Measurements from ENCODE around the gene SLC17A9. TPM values are rescaled to one million over a fixed set of nuclear protein-coding genes. Genes with fewer than 3 reads are reported as not detected.

SLC17A9 gene
- total RNA-seq (1 to 10 TPM in 1 of 4 donors, under 1 TPM in 3; 0.32 to 1.0 (median 0.92) TPM), polyA plus RNA-seq (under 1 TPM; 0.59 to 0.88 (median 0.69) TPM)
- long read RNA-seq, donor 1 = 0 reads
- long read RNA-seq, donor 2, partial matches to known transcripts = 3 of 7 reads
- long read RNA-seq, donor 2, other reads (novel, unspliced or antisense) = 2 of 7 reads

- peak within 1 kb of the TSS; percentile 58 for H3K27ac ChIP-seq
- intact Hi-C loops (cut with DNase I) = no loop called here
- H3K36me3 ChIP-seq (ENCODE audit: insufficient read depth in 1 of 2, low read depth in 1 of 2) = peaks cover 0 to 35% of the 10 kb centered on the region in 2 donors
- H3K4me1 ChIP-seq = peaks cover 5% of the 10 kb centered on the region
- no peaks in the 10 kb centered on the region for H3K27me3 ChIP-seq (ENCODE audit: insufficient read depth in 3 of 3, low read length in 2 of 3)
- DNase-seq (peak; percentile 74 to 84), ATAC-seq (peak; percentile 61 to 80 (median 74))
- 7 to 12% (median 7%) methylated on average over 22 to 37 of the region's 37 CpGs for WGBS, 3 donors
- no peak for TF ChIP-seq CTCF (IDR thresholded peaks at IDR 0.05)
- H3K9me3 ChIP-seq = no peaks in the 10 kb centered on the region
- H3K4me3 ChIP-seq = peak within 1 kb of the TSS; percentile 58
These were observed at the start of gene SLC17A9 for GRCh38 chr20:62952373-62952967. Gene SLC17A9 (plus strand): TSS chr20:62952709. CDS start chr20:62952831, 122 bp downstream.

GRCh38 chr20:62902926-62903615 is 49.4 kb upstream of the SLC17A9 start:
- H3K4me3 ChIP-seq = no peak overlapping the region
- ATAC-seq (no peak), DNase-seq (no peak)
- no peaks in the 10 kb centered on the region for H3K9me3 ChIP-seq
- no peaks in the 10 kb centered on the region for H3K27me3 ChIP-seq (ENCODE audit: insufficient read depth in 3 of 3, low read length in 2 of 3)
- TF ChIP-seq CTCF (IDR thresholded peaks at IDR 0.05) = no peak
- intact Hi-C loops (cut with DNase I) = loop anchor here in 1 of 2 donors (5.0 kb wide), 1 partner anchor 34 kb away; the partner anchor contains the start of gene GID8
- WGBS, 3 donors = 79 to 85% (median 79%) methylated on average over 7 of the region's 7 CpGs
- H3K27ac ChIP-seq = no peak overlapping the region
- H3K36me3 ChIP-seq (ENCODE audit: insufficient read depth in 1 of 2, low read depth in 1 of 2) = peaks cover 6 to 67% of the 10 kb centered on the region in 2 donors
- peaks cover 14% of the 10 kb centered on the region for H3K4me1 ChIP-seq

- DNase-seq (no peak), ATAC-seq (no peak)
- Histone ChIP-seq H3K36me3 (ENCODE audit: insufficient read depth in 1 of 2, low read depth in 1 of 2) (peaks cover 11 to 93% of the 10 kb centered on the region in 2 donors), H3K4me1 (peaks cover 7% of the 10 kb centered on the region), H3K27me3 (ENCODE audit: insufficient read depth in 3 of 3, low read length in 2 of 3) (no peaks in the 10 kb centered on the region), H3K9me3 (no peaks in the 10 kb centered on the region), H3K4me3 (no peak overlapping the region), H3K27ac (no peak overlapping the region)
- intact Hi-C loops (cut with DNase I) = no loop called here
- 87 to 91% (median 89%) methylated on average over 17 of the region's 17 CpGs for WGBS, 3 donors
- no peak for TF ChIP-seq CTCF (IDR thresholded peaks at IDR 0.05)
These were observed 46.9 kb upstream of the SLC17A9 start for GRCh38 chr20:62905536-62906117.

GRCh38 chr20:62906209-62906608 is 46.3 kb upstream of the SLC17A9 start:
- H3K4me1 ChIP-seq = peaks cover 4% of the 10 kb centered on the region
- intact Hi-C loops (cut with DNase I) = no loop called here
- TF ChIP-seq CTCF (IDR thresholded peaks at IDR 0.05) = no peak
- peak; percentile 41 to 83 for DNase-seq
- H3K36me3 ChIP-seq (ENCODE audit: insufficient read depth in 1 of 2, low read depth in 1 of 2) = peaks cover 15 to 99% of the 10 kb centered on the region in 2 donors
- ATAC-seq = peak; percentile 82 to 90 (median 88)
- no peak overlapping the region for H3K4me3 ChIP-seq
- WGBS, 3 donors = 58 to 69% (median 59%) methylated on average over 16 of the region's 16 CpGs
- no peaks in the 10 kb centered on the region for H3K27me3 ChIP-seq (ENCODE audit: insufficient read depth in 3 of 3, low read length in 2 of 3)
- H3K9me3 ChIP-seq = no peaks in the 10 kb centered on the region
- H3K27ac ChIP-seq = peak overlapping the region; percentile 58

Measured in psoas muscle (tissue), 8 donors.